Measurements from ENCODE around the gene KLLN.
"Not testable (repeated sequence)": the region's sequence is repeated elsewhere in the genome, so short reads cannot be mapped to it uniquely, and the experiment has no call there.

The KLLN gene

GRCh38 chr10:87875929-87876571 is 12.7 kb upstream of the KLLN start:
- POLR2A ChIA-PET, result no interaction called here
- CTCF ChIA-PET, result no interaction called here
- TF ChIP-seq, protein P1, sequence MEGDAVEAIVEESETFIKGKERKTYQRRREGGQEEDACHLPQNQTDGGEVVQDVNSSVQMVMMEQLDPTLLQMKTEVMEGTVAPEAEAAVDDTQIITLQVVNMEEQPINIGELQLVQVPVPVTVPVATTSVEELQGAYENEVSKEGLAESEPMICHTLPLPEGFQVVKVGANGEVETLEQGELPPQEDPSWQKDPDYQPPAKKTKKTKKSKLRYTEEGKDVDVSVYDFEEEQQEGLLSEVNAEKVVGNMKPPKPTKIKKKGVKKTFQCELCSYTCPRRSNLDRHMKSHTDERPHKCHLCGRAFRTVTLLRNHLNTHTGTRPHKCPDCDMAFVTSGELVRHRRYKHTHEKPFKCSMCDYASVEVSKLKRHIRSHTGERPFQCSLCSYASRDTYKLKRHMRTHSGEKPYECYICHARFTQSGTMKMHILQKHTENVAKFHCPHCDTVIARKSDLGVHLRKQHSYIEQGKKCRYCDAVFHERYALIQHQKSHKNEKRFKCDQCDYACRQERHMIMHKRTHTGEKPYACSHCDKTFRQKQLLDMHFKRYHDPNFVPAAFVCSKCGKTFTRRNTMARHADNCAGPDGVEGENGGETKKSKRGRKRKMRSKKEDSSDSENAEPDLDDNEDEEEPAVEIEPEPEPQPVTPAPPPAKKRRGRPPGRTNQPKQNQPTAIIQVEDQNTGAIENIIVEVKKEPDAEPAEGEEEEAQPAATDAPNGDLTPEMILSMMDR (IDR thresholded peaks at IDR 0.05; ENCODE audit: control extremely low read depth, extremely low read depth, low read depth, missing control alignments), result no peak

GRCh38 chr10:87873656-87874055 is 10.3 kb upstream of the KLLN start:
- CTCF ChIA-PET, result interaction anchor here (1.0 to 2.4 kb wide), 3 partner anchors 9 to 22 kb away, joined by 3 to 10 read pairs (median 3); partner anchors contain the start of genes KLLN and PTEN
- DNase-seq (ENCODE audit: extremely low spot score), result no peak
- TF ChIP-seq, protein P1 (IDR thresholded peaks at IDR 0.05; ENCODE audit: control extremely low read depth, extremely low read depth, low read depth, missing control alignments), result no peak
- POLR2A ChIA-PET, result no interaction called here

More at GRCh38 chr10:87875929-87876571, 12.7 kb upstream of the KLLN start:
- DNase-seq (ENCODE audit: extremely low spot score), result no peak

GRCh38 chr10:87872828-87873227 is 9.5 kb upstream of the KLLN start:
- ChIA-PET CTCF (interaction anchor here (1.3 to 2.4 kb wide), 3 partner anchors 10 to 23 kb away, joined by 3 to 10 read pairs (median 5); partner anchors contain the start of genes KLLN and PTEN), POLR2A (no interaction called here)
- DNase-seq (ENCODE audit: extremely low spot score), result no peak
- TF ChIP-seq, protein P1 (IDR thresholded peaks at IDR 0.05; ENCODE audit: control extremely low read depth, extremely low read depth, low read depth, missing control alignments), result no peak

DNA sequence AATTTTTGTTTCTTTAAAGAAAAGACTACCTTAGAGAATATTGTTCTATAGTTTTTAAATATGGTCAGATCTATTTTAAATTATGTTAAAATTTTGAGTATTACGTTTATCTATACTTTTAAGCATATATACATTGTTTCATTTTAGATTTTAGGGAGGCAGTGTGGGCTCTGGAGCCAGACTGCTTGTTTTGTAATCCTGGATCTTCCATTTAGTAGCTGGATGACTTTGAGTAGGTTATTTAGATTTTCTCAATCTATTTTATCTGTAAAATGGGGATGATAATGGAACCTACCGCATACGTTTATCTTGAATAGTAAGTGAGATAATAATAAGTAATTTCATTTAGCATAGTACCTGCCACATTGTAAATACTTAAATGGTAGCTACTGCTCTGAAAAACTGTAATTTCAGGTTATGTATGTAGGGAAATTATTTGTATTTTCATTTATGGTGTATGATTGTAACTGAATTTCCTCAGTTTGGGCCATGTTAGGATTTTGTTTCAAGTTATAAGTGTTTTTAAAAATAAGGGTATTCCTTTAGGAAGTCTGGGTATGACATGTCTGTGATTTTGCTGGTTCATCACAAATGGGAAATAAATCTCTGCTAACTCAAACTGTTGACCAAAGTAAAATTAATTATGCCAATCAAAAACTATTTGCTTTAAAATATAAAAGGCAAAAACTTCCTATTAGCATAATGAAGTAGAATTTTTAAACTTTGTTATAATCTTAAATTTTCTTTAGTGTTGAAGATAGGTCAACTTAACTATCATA is 6.6 kb upstream of the KLLN start:
- no peak for DNase-seq (ENCODE audit: extremely low spot score)
- TF ChIP-seq, protein P1 (IDR thresholded peaks at IDR 0.05; ENCODE audit: control extremely low read depth, extremely low read depth, low read depth, missing control alignments), result no peak
- ChIA-PET CTCF (interaction anchor here (1.2 to 1.6 kb wide), 2 partner anchors 60 to 244 kb away, joined by 3 read pairs; no protein-coding TSS in a partner anchor), POLR2A (no interaction called here)

DNA sequence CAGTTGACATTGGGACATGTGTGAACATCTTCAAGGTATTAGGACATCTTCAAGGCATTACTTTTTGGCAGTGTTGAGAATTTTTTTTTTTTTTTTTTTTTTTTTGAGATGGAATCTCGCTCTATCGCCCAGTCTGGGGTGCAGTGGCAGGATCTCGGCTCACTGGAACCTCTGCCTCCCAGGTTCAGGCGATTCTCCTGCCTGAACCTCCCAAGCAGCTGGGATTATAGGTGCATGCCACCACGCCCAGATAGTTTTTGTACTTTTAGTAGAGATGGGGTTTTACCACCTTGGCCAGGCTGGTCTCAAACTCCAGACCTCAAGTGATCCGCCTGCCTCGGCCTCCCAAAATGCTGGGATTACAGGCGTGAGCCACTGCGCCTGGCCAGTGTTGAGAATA is 5.8 kb upstream of the KLLN start:
- DNase-seq (ENCODE audit: extremely low spot score); POLR2A ChIA-PET: not testable (repeated sequence)
- CTCF ChIA-PET, result interaction anchor here (1.6 kb wide), 1 partner anchor 60 kb away, joined by 3 read pairs; no protein-coding TSS in a partner anchor

DNA sequence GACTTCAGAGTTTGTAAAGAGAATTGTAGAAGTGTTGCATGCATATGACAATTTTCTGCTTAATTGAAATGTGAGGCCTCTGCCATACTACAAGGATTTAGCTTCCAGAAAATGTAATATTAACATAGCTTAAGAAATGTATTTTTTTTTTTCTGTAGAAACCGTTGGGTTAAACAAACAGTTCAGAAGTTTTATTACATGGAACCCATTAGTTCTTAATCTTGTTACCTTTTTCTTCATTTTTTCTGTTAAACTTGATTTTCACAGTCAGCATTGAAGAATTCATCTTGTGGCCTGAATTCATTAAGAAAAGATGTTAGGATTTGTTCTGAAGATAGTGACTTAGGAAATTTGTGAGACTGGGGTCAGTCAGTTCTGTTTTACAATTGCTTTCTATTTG is 4.9 kb upstream of the KLLN start:
- DNase-seq (ENCODE audit: extremely low spot score), result no peak
- POLR2A ChIA-PET, result no interaction called here
- TF ChIP-seq, protein P1 (IDR thresholded peaks at IDR 0.05; ENCODE audit: control extremely low read depth, extremely low read depth, low read depth, missing control alignments), result no peak
- CTCF ChIA-PET, result no interaction called here

- ChIA-PET CTCF (no interaction called here), POLR2A (no interaction called here)
- TF ChIP-seq, protein P1 (IDR thresholded peaks at IDR 0.05; ENCODE audit: control extremely low read depth, extremely low read depth, low read depth, missing control alignments), result no peak
- DNase-seq (ENCODE audit: extremely low spot score), result no peak
These were observed 4.1 kb upstream of the KLLN start for GRCh38 chr10:87867453-87867852.
